GM23338 (cell line): Measurements from ENCODE around the gene ACTA2. TPM values are rescaled to one million over a fixed set of nuclear protein-coding genes. Genes with fewer than 3 reads are reported as not detected.

Experiments
- ATAC-seq: fragments of 200-7000 bp; cut with Tn5 transposase; 3 replicates; pipeline ENCODE4 v1.9.1; 2020
- DNase-seq: peaks from one replicate; pipeline ENCODE4 v3.0.0-alpha.2; 2015; ENCODE audit warnings: low spot score
- H2AFZ ChIP-seq: fragments of 200-600 bp; sonication (generic); 2 replicates; pipeline ENCODE4 v1.8.0; 2016; ENCODE audit warnings: antibody characterized with exemption, mild to moderate bottlenecking, moderate library complexity
- H3F3A ChIP-seq: fragments of 200-600 bp; sonication (generic); replicated peaks from 2 replicates; pipeline ENCODE4 v1.8.0; 2017; ENCODE audit warnings: antibody characterized with exemption, mixed run types, low read depth
- H3K27ac ChIP-seq: fragments of 200-600 bp; sonication (generic); 2 replicates; pipeline ENCODE4 v1.6.1; 2016; ENCODE audit warnings: low read depth
- H3K27me3 ChIP-seq: fragments of 200-600 bp; sonication (generic); 2 replicates; pipeline ENCODE4 v1.8.0; 2016; ENCODE audit warnings: mild to moderate bottlenecking, mixed run types, moderate library complexity; ENCODE audit not compliant: insufficient read depth
- H3K36me3 ChIP-seq: fragments of 200-600 bp; sonication (generic); 2 replicates; pipeline ENCODE4 v1.8.0; 2016; ENCODE audit warnings: mild to moderate bottlenecking; ENCODE audit not compliant: insufficient read depth
- H3K4me1 ChIP-seq: fragments of 200-600 bp; sonication (generic); 2 replicates; pipeline ENCODE4 v1.8.0; 2016; ENCODE audit warnings: mild to moderate bottlenecking, moderate library complexity; ENCODE audit not compliant: insufficient read depth
- H3K4me2 ChIP-seq: fragments of 200-600 bp; sonication (generic); 2 replicates; pipeline ENCODE4 v1.7.1; 2017; ENCODE audit warnings: mixed run types
- H3K4me3 ChIP-seq: fragments of 200-600 bp; sonication (generic); 2 replicates; pipeline ENCODE4 v1.6.1; 2016; ENCODE audit warnings: mixed run types
- H3K79me2 ChIP-seq: fragments of 200-600 bp; sonication (generic); replicated peaks from 2 replicates; pipeline ENCODE4 v1.8.0; 2017; ENCODE audit warnings: mild to moderate bottlenecking; ENCODE audit not compliant: insufficient read depth
- H3K9me2 ChIP-seq: fragments of 200-600 bp; sonication (generic); 2 replicates; pipeline ENCODE4 v1.8.0; 2017; ENCODE audit not compliant: insufficient read depth
- H4K20me1 ChIP-seq: fragments of 200-600 bp; sonication (generic); replicated peaks from 2 replicates; pipeline ENCODE4 v1.8.0; 2017; ENCODE audit warnings: mild to moderate bottlenecking; ENCODE audit not compliant: insufficient read depth
- H3K27ac Mint-ChIP-seq: 2 replicates; pipeline ENCODE4 v1.8.0; 2020; ENCODE audit warnings: inconsistent platforms, mild to moderate bottlenecking, moderate library complexity, mixed read lengths
- H3K27me3 Mint-ChIP-seq: 3 replicates; pipeline ENCODE4 v1.8.0; 2022; ENCODE audit warnings: low read depth, mild to moderate bottlenecking, moderate library complexity, mixed read lengths, inconsistent platforms; ENCODE audit not compliant: insufficient read depth, poor library complexity
- H3K36me3 Mint-ChIP-seq: 3 replicates; pipeline ENCODE4 v1.8.0; 2021; ENCODE audit warnings: low read depth, mild to moderate bottlenecking, inconsistent platforms, moderate library complexity, mixed read lengths
- H3K4me1 Mint-ChIP-seq: 3 replicates; pipeline ENCODE4 v1.8.0; 2020; ENCODE audit warnings: mild to moderate bottlenecking, inconsistent platforms, mixed read lengths
- H3K4me3 Mint-ChIP-seq: 3 replicates; pipeline ENCODE4 v1.8.0; 2021; ENCODE audit warnings: moderate library complexity, mild to moderate bottlenecking, inconsistent platforms, mixed read lengths
- H3K9me3 Mint-ChIP-seq: 3 replicates; pipeline ENCODE4 v1.8.0; 2020; ENCODE audit warnings: moderate library complexity, mild to moderate bottlenecking, inconsistent platforms, mixed read lengths
- CREB1 ChIP-seq: fragments of 250-450 bp; sonication (Bioruptor Pico); IDR thresholded peaks from 2 replicates; pipeline ENCODE4 v1.5.0; 2020; ENCODE audit warnings: low read depth, mild to moderate bottlenecking, moderate library complexity
- ETS1 ChIP-seq: IDR thresholded peaks from 2 replicates; pipeline ENCODE4 v1.6.1; 2016; ENCODE audit warnings: antibody characterized with exemption
- EZH2 ChIP-seq: fragments of 200-600 bp; sonication (generic); IDR thresholded peaks from one replicate; pipeline ENCODE4 v1.8.0; 2017; ENCODE audit warnings: antibody characterized with exemption, mild to moderate bottlenecking, low read depth; ENCODE audit not compliant: unreplicated experiment
- EZH2phosphoT487 ChIP-seq: fragments of 200-600 bp; sonication (generic); IDR thresholded peaks from one replicate; pipeline ENCODE4 v1.8.1; 2018; ENCODE audit warnings: antibody characterized with exemption; ENCODE audit not compliant: unreplicated experiment
- NANOG ChIP-seq: IDR thresholded peaks from 2 replicates; pipeline ENCODE4 v1.6.1; 2016; ENCODE audit warnings: antibody characterized with exemption, borderline replicate concordance
- POLR2AphosphoS5 ChIP-seq: IDR thresholded peaks from 2 replicates; pipeline ENCODE4 v1.6.1; 2016; ENCODE audit warnings: antibody characterized with exemption, low read depth
- REST ChIP-seq: IDR thresholded peaks from one replicate; pipeline ENCODE4 v1.6.1; 2018; ENCODE audit warnings: antibody characterized with exemption; ENCODE audit not compliant: unreplicated experiment
- ZNF114 ChIP-seq: fragments of 250-450 bp; sonication (Bioruptor Pico); IDR thresholded peaks from 2 replicates; pipeline ENCODE4 v1.5.0; 2020; ENCODE audit warnings: mild to moderate bottlenecking, moderate library complexity
- ZNF331 ChIP-seq: fragments of 250-450 bp; sonication (Bioruptor Pico); IDR thresholded peaks from 2 replicates; pipeline ENCODE4 v1.5.0; 2020; ENCODE audit warnings: low read depth, mild to moderate bottlenecking, moderate library complexity
- ZNF462 ChIP-seq: fragments of 250-450 bp; sonication (Bioruptor Pico); IDR thresholded peaks from 2 replicates; pipeline ENCODE4 v1.5.0; 2020; ENCODE audit warnings: mild to moderate bottlenecking, moderate library complexity
- polyA plus RNA-seq: library from polyadenylated mRNA; unstranded; fragments of >200 nt; fragmentation: Nextera tagmentation; extraction: Ambion mirVana; gene quantifications from 2 replicates; pipeline ENCODE4 v1.2.1, GENCODE V29; 2016
- total RNA-seq: library from RNA; depleted of rRNA; stranded (reverse); fragments of >200 nt; shearing (Covaris generic); gene quantifications from 2 replicates; pipeline ENCODE4 v1.2.3, GENCODE V29; 2014
- TF ChIP-seq, protein P1 (sequence below), 2 experiments: fragments of 200-600 bp in 1 of 2; sonication (generic) in 1 of 2; conservative IDR thresholded peaks; 2 replicates each; pipeline versions ENCODE4 v1.5.1 to v1.6.1; 2016 to 2017; ENCODE audit warnings: antibody characterized with exemption in 2 of 2, low read depth in 2 of 2, mild to moderate bottlenecking in 2 of 2, moderate library complexity in 1 of 2

The ACTA2 gene
- total and polyA plus RNA-seq, 2 experiments from 2014 or later: 3.4 to 9.4 TPM

GRCh38 chr10:88915781-88916180 is 36.8 kb downstream of the ACTA2 start (continued):
- no peak for TF ChIP-seq ZNF462 (CRISPR knock-in tag)
- no peak for TF ChIP-seq CREB1 (CRISPR knock-in tag)

DNA sequence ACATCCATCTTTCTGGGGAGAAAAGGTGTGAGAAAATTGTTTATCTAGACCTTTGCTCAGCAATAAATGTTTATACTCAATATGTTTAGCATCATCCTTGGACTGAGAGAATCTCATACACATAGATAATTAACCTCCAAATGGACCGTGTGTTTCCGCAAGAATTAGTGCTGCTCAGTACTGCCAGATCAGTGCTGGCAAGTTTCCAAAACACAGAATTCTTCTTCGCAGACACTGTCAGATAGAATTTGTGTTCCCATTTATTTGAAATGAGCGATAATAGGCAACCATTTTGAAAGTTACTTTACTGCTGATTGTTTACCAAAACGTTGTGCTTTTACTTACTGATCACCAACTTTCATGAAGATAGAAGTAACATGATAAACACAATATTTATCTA is 38.8 kb downstream of the ACTA2 start:
- DNase-seq: no peak
- H3K36me3 ChIP-seq: no peaks in the 10 kb centered on the region
- Mint-ChIP-seq H3K36me3 (no peaks in the 10 kb centered on the region), H3K27ac (no peak overlapping the region), H3K4me1 (no peaks in the 10 kb centered on the region), H3K4me3 (no peak overlapping the region), H3K27me3 (no peaks in the 10 kb centered on the region), H3K9me3 (no peaks in the 10 kb centered on the region)
- H3K4me3 ChIP-seq: no peak overlapping the region
- no peaks in the 10 kb centered on the region for H3K9me2 ChIP-seq
- no peak overlapping the region for H2AFZ ChIP-seq
- H3K4me2 ChIP-seq: no peak overlapping the region
- H3K27ac ChIP-seq: no peak overlapping the region
- no peaks in the 10 kb centered on the region for H3K27me3 ChIP-seq
- no peaks in the 10 kb centered on the region for H3K4me1 ChIP-seq
- H4K20me1 ChIP-seq: no peaks in the 10 kb centered on the region
- no peaks in the 10 kb centered on the region for H3F3A ChIP-seq
- no peaks in the 10 kb centered on the region for H3K79me2 ChIP-seq
- no peak for ATAC-seq
- TF ChIP-seq REST: no peak
- TF ChIP-seq POLR2AphosphoS5: no peak
- no peak for TF ChIP-seq EZH2phosphoT487
- TF ChIP-seq, protein P1, sequence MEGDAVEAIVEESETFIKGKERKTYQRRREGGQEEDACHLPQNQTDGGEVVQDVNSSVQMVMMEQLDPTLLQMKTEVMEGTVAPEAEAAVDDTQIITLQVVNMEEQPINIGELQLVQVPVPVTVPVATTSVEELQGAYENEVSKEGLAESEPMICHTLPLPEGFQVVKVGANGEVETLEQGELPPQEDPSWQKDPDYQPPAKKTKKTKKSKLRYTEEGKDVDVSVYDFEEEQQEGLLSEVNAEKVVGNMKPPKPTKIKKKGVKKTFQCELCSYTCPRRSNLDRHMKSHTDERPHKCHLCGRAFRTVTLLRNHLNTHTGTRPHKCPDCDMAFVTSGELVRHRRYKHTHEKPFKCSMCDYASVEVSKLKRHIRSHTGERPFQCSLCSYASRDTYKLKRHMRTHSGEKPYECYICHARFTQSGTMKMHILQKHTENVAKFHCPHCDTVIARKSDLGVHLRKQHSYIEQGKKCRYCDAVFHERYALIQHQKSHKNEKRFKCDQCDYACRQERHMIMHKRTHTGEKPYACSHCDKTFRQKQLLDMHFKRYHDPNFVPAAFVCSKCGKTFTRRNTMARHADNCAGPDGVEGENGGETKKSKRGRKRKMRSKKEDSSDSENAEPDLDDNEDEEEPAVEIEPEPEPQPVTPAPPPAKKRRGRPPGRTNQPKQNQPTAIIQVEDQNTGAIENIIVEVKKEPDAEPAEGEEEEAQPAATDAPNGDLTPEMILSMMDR (conservative IDR thresholded peaks at IDR 0.05; ENCODE audit: low read depth in 2 of 2): no peak
- TF ChIP-seq ZNF331 (CRISPR knock-in tag): no peak
- TF ChIP-seq CREB1 (CRISPR knock-in tag): no peak
- TF ChIP-seq ZNF114 (CRISPR knock-in tag): no peak
- no peak for TF ChIP-seq ETS1
- TF ChIP-seq EZH2: no peak
- no peak for TF ChIP-seq NANOG
